ENCODE data around the gene SUCO. TPM values are rescaled to one million over a fixed set of nuclear protein-coding genes. Genes with fewer than 3 reads are reported as not detected.

SUCO gene
- total RNA-seq, 2 experiments from 2014 or later = 22.9 to 42.3 TPM

- no peak overlapping the region for H3K4me3 ChIP-seq (ENCODE audit: low read depth, low read length, poor library complexity, severe bottlenecking)
- no peaks in the 10 kb centered on the region for H3K4me1 ChIP-seq (ENCODE audit: insufficient read depth, low read length, poor library complexity, severe bottlenecking)
- TF ChIP-seq EZH2phosphoT487 (IDR thresholded peaks at IDR 0.05; ENCODE audit: borderline replicate concordance, low read depth, low read length) = no peak
- TF ChIP-seq, protein P1, sequence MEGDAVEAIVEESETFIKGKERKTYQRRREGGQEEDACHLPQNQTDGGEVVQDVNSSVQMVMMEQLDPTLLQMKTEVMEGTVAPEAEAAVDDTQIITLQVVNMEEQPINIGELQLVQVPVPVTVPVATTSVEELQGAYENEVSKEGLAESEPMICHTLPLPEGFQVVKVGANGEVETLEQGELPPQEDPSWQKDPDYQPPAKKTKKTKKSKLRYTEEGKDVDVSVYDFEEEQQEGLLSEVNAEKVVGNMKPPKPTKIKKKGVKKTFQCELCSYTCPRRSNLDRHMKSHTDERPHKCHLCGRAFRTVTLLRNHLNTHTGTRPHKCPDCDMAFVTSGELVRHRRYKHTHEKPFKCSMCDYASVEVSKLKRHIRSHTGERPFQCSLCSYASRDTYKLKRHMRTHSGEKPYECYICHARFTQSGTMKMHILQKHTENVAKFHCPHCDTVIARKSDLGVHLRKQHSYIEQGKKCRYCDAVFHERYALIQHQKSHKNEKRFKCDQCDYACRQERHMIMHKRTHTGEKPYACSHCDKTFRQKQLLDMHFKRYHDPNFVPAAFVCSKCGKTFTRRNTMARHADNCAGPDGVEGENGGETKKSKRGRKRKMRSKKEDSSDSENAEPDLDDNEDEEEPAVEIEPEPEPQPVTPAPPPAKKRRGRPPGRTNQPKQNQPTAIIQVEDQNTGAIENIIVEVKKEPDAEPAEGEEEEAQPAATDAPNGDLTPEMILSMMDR (conservative IDR thresholded peaks at IDR 0.05; ENCODE audit: low read length) = no peak
- H3K36me3 ChIP-seq (ENCODE audit: insufficient read depth, low read length) = no peaks in the 10 kb centered on the region
- intact Hi-C loops (cut with micrococcal nuclease; ENCODE audit: unreplicated experiment) = no loop called here
- H3K79me2 ChIP-seq (ENCODE audit: insufficient read depth, low read depth, low read length) = no peaks in the 10 kb centered on the region
- H2AFZ ChIP-seq (ENCODE audit: low read length) = no peak overlapping the region
- H3K9me3 ChIP-seq (ENCODE audit: low read length) = no peaks in the 10 kb centered on the region
- no TSS peak for BruUV-seq (replicated peaks)
- no peaks in the 10 kb centered on the region for H4K20me1 ChIP-seq (ENCODE audit: insufficient read depth, low read length)
- no peak overlapping the region for H3K27ac ChIP-seq (ENCODE audit: low read depth, low read length, poor library complexity, severe bottlenecking)
- no peak for DNase-seq (ENCODE audit: low spot score)
- H3K4me2 ChIP-seq (ENCODE audit: low read length) = no peak overlapping the region
- CTCF ChIA-PET (ENCODE audit: unreplicated experiment) = no interaction called here
- no peaks in the 10 kb centered on the region for H3K9me2 ChIP-seq (ENCODE audit: insufficient read depth, low read length)
- POLR2A ChIA-PET = interaction anchor here (0.5 to 2.0 kb wide), 4 partner anchors 8 to 530 kb away, joined by 3 to 8 read pairs (median 3); no protein-coding TSS in a partner anchor
These were observed 22.5 kb upstream of the SUCO start for GRCh38 chr1:172510479-172510878.

GRCh38 chr1:172512591-172512990 is 20.4 kb upstream of the SUCO start:
- no TSS peak for BruUV-seq (replicated peaks)
- Histone ChIP-seq H3K27ac (ENCODE audit: low read depth, low read length, poor library complexity, severe bottlenecking) (no peak overlapping the region), H2AFZ (ENCODE audit: low read length) (no peak overlapping the region), H3K79me2 (ENCODE audit: insufficient read depth, low read depth, low read length) (no peaks in the 10 kb centered on the region), H3K4me3 (ENCODE audit: low read depth, low read length, poor library complexity, severe bottlenecking) (no peak overlapping the region), H3K36me3 (ENCODE audit: insufficient read depth, low read length) (no peaks in the 10 kb centered on the region), H3K9me3 (ENCODE audit: low read length) (no peaks in the 10 kb centered on the region), H3K4me1 (ENCODE audit: insufficient read depth, low read length, poor library complexity, severe bottlenecking) (no peaks in the 10 kb centered on the region), H3K4me2 (ENCODE audit: low read length) (no peak overlapping the region), H3K9me2 (ENCODE audit: insufficient read depth, low read length) (no peaks in the 10 kb centered on the region), H4K20me1 (ENCODE audit: insufficient read depth, low read length) (no peaks in the 10 kb centered on the region)
- TF ChIP-seq, protein P1 (conservative IDR thresholded peaks at IDR 0.05; ENCODE audit: low read length) = no peak
- no peak for TF ChIP-seq EZH2phosphoT487 (IDR thresholded peaks at IDR 0.05; ENCODE audit: borderline replicate concordance, low read depth, low read length)
- intact Hi-C loops (cut with micrococcal nuclease; ENCODE audit: unreplicated experiment) = no loop called here
- ChIA-PET CTCF (ENCODE audit: unreplicated experiment) (no interaction called here), POLR2A (interaction anchor here (0.6 kb wide), 1 partner anchor 619 kb away, joined by 4 read pairs; no protein-coding TSS in a partner anchor)
- DNase-seq (ENCODE audit: low spot score) = no peak

DNA sequence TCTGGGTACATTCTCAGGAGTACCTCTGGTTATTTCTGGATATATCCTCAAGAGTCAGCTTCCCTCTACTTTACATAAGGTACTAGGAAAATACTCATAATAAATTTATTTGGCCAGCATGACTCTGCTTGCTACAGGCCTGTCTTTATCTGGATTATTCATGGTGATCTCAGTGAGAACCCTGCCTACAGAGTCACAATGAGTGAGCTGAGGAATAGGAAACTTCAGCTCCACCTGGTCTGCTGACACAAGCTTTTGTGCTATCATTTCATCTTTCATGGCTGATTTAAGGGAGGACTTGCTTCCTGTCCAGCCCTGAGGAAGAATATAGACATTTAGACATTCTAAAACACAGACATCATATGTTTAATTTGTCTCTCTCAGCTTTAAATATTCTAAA is 19.5 kb upstream of the SUCO start:
- TF ChIP-seq, protein P1 (conservative IDR thresholded peaks at IDR 0.05; ENCODE audit: low read length) = no peak
- TF ChIP-seq EZH2phosphoT487 (IDR thresholded peaks at IDR 0.05; ENCODE audit: borderline replicate concordance, low read depth, low read length) = no peak
- no peak for DNase-seq (ENCODE audit: low spot score)
- no TSS peak for BruUV-seq (replicated peaks)
- ChIA-PET POLR2A (no interaction called here), CTCF (ENCODE audit: unreplicated experiment) (no interaction called here)
- intact Hi-C loops (cut with micrococcal nuclease; ENCODE audit: unreplicated experiment) = no loop called here
- Histone ChIP-seq H4K20me1 (ENCODE audit: insufficient read depth, low read length) (no peaks in the 10 kb centered on the region), H3K27ac (ENCODE audit: low read depth, low read length, poor library complexity, severe bottlenecking) (no peak overlapping the region), H3K79me2 (ENCODE audit: insufficient read depth, low read depth, low read length) (no peaks in the 10 kb centered on the region), H2AFZ (ENCODE audit: low read length) (no peak overlapping the region), H3K9me3 (ENCODE audit: low read length) (no peaks in the 10 kb centered on the region), H3K4me3 (ENCODE audit: low read depth, low read length, poor library complexity, severe bottlenecking) (no peak overlapping the region), H3K4me2 (ENCODE audit: low read length) (no peak overlapping the region), H3K36me3 (ENCODE audit: insufficient read depth, low read length) (no peaks in the 10 kb centered on the region), H3K9me2 (ENCODE audit: insufficient read depth, low read length) (no peaks in the 10 kb centered on the region), H3K4me1 (ENCODE audit: insufficient read depth, low read length, poor library complexity, severe bottlenecking) (no peaks in the 10 kb centered on the region)

Data from OCI-LY7 (cell line).